NB4 (cell line): ENCODE measurements around the gene HDAC7.

Experiments
- DNase-seq: peaks from one replicate; pipeline ENCODE4 v3.0.0; 2010; ENCODE audit warnings: low read depth
- H3K4me3 ChIP-seq: one replicate; pipeline ENCODE4 v1.5.1; 2011; ENCODE audit warnings: mild to moderate bottlenecking, low read depth, low read length, moderate library complexity
- CTCF ChIP-seq: IDR thresholded peaks from one replicate; pipeline ENCODE4 v1.5.1; 2012; ENCODE audit warnings: low read depth, low read length
- MAX ChIP-seq: IDR thresholded peaks from 2 replicates; pipeline ENCODE4 v1.6.1; 2011; ENCODE audit warnings: low read depth, low read length
- MYC ChIP-seq: IDR thresholded peaks from 2 replicates; pipeline ENCODE4 v1.6.1; 2011; ENCODE audit warnings: low read depth, low read length
- POLR2A ChIP-seq: IDR thresholded peaks from 2 replicates; pipeline ENCODE4 v1.6.1; 2011; ENCODE audit warnings: mild to moderate bottlenecking; ENCODE audit not compliant: insufficient read length; ENCODE audit errors: extremely low read depth

Gene HDAC7

GRCh38 chr12:47795121-47795813 is 24.4 kb downstream of the HDAC7 start:
- DNase-seq, result no peak
- TF ChIP-seq CTCF (no peak), POLR2A (no peak), MAX (no peak), MYC (no peak)
- no peak overlapping the region for H3K4me3 ChIP-seq

- no peak for TF ChIP-seq MAX
- no peak for TF ChIP-seq POLR2A
- no peak for TF ChIP-seq CTCF
- no peak overlapping the region for H3K4me3 ChIP-seq
- DNase-seq, result no peak
Measured at GRCh38 chr12:47794679-47795078, 25.0 kb downstream of the HDAC7 start.

GRCh38 chr12:47793015-47793681 is 26.6 kb downstream of the HDAC7 start:
- no peak for DNase-seq
- no peak overlapping the region for H3K4me3 ChIP-seq
- TF ChIP-seq POLR2A, result no peak

- H3K4me3 ChIP-seq, result no peak overlapping the region
- TF ChIP-seq MAX (no peak), CTCF (no peak), POLR2A (no peak), MYC (no peak)
- DNase-seq, result no peak
Measured at GRCh38 chr12:47791874-47792273, 27.8 kb downstream of the HDAC7 start.

- no peak overlapping the region for H3K4me3 ChIP-seq
- TF ChIP-seq CTCF (no peak), MYC (no peak), MAX (no peak), POLR2A (no peak)
- no peak for DNase-seq
Measured at GRCh38 chr12:47791351-47791746, 28.4 kb downstream of the HDAC7 start.

GRCh38 chr12:47790676-47791350 is 28.9 kb downstream of the HDAC7 start:
- DNase-seq, result no peak
- no peak for TF ChIP-seq MAX
- TF ChIP-seq POLR2A, result no peak
- TF ChIP-seq CTCF, result no peak
- no peak for TF ChIP-seq MYC
- no peak overlapping the region for H3K4me3 ChIP-seq
